Measurements from ENCODE around the gene GRAMD2B. TPM values are rescaled to one million over a fixed set of nuclear protein-coding genes. Genes with fewer than 3 reads are reported as not detected.

Gene GRAMD2B
- total RNA-seq, 6 experiments from 2014 or later: 69.2 to 154 (median 80.5) TPM

DNA sequence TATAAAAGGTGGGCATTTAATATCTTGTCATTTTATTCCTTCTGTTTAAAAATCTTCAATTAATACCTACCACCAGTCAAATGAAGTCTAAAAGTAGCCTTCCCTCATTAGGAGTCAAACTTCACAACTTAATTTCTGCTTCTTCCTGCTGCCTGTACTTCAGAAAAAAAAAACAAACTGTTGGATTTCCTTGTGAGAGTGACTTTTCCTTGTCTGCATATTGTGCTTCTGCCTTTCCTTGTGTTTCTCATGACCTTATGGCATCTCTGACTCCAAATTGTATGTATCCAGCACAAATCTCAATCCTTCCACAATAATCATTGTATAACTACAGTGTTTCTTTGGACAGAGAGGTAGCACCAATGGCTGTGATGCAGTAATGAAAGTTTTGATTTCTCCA is 32.1 kb downstream of the GRAMD2B start:
- H3K27ac Mint-ChIP-seq: peak overlapping the region; percentile 69
- no peaks in the 10 kb centered on the region for H3K9me3 Mint-ChIP-seq
- peaks cover 19% of the 10 kb centered on the region; the same call in 1 of the 2 replicates for H3K27me3 Mint-ChIP-seq (ENCODE audit: insufficient read depth)
- peaks cover 84% of the 10 kb centered on the region for H3K36me3 Mint-ChIP-seq (ENCODE audit: low read depth)
- DNase-seq: no peak
- H3K4me3 Mint-ChIP-seq: peak overlapping the region; percentile 21; the same call in 1 of the 2 replicates
- peaks cover 85% of the 10 kb centered on the region for H3K4me1 Mint-ChIP-seq (ENCODE audit: low read depth)
- TF ChIP-seq CTCF (IDR thresholded peaks at IDR 0.05): no peak

GRCh38 chr5:126455728-126456127 is 32.5 kb downstream of the GRAMD2B start:
- peaks cover 84% of the 10 kb centered on the region for H3K36me3 Mint-ChIP-seq (ENCODE audit: low read depth)
- H3K27ac Mint-ChIP-seq: peak overlapping the region; percentile 62
- no peak overlapping the region for H3K4me3 Mint-ChIP-seq

GRCh38 chr5:126456217-126456820 is 33.1 kb downstream of the GRAMD2B start:
- peak overlapping the region; percentile 71 for H3K27ac Mint-ChIP-seq
- H3K9me3 Mint-ChIP-seq: no peaks in the 10 kb centered on the region
- H3K4me1 Mint-ChIP-seq (ENCODE audit: low read depth): peaks cover 85% of the 10 kb centered on the region
- peaks cover 17% of the 10 kb centered on the region; the same call in 1 of the 2 replicates for H3K27me3 Mint-ChIP-seq (ENCODE audit: insufficient read depth)
- TF ChIP-seq CTCF (IDR thresholded peaks at IDR 0.05): no peak
- no peak for DNase-seq
- H3K4me3 Mint-ChIP-seq: no peak overlapping the region
- peaks cover 84% of the 10 kb centered on the region for H3K36me3 Mint-ChIP-seq (ENCODE audit: low read depth)

More at GRCh38 chr5:126455728-126456127, 32.5 kb downstream of the GRAMD2B start:
- Mint-ChIP-seq H3K27me3 (ENCODE audit: insufficient read depth) (peaks cover 19% of the 10 kb centered on the region; the same call in 1 of the 2 replicates), H3K4me1 (ENCODE audit: low read depth) (peaks cover 85% of the 10 kb centered on the region), H3K9me3 (no peaks in the 10 kb centered on the region)
- DNase-seq: no peak
- peak; percentile 15; the same call in 1 of the 2 replicates for TF ChIP-seq CTCF (IDR thresholded peaks at IDR 0.05)

DNA sequence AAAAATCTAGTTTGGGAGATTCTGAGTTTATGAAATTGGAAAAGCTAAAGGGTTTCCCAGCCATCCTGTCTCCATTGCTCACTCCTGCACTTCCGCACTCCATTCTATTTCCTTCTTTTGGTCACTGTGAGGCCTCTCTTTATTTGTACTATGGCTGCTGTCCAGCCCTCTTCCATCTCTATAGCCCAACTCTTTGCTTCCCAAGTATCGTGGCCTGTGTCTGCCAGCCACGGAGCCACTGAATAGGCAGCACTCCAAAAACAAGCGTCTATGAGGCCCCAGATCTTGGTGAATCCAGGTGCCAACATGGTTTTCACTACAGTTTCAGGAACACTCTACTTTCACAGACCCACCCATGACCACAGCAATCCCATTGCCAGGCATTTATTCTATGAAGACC is 37.2 kb downstream of the GRAMD2B start:
- Mint-ChIP-seq H3K4me3 (no peak overlapping the region; the same call in 1 of the 2 replicates), H3K4me1 (ENCODE audit: low read depth) (peaks cover 80% of the 10 kb centered on the region), H3K27me3 (ENCODE audit: insufficient read depth) (peaks cover 13% of the 10 kb centered on the region), H3K36me3 (ENCODE audit: low read depth) (peaks cover 82% of the 10 kb centered on the region), H3K9me3 (no peaks in the 10 kb centered on the region), H3K27ac (peak overlapping the region; percentile 20; the same call in 1 of the 2 replicates)
- TF ChIP-seq CTCF (IDR thresholded peaks at IDR 0.05): no peak
- no peak for DNase-seq

DNA sequence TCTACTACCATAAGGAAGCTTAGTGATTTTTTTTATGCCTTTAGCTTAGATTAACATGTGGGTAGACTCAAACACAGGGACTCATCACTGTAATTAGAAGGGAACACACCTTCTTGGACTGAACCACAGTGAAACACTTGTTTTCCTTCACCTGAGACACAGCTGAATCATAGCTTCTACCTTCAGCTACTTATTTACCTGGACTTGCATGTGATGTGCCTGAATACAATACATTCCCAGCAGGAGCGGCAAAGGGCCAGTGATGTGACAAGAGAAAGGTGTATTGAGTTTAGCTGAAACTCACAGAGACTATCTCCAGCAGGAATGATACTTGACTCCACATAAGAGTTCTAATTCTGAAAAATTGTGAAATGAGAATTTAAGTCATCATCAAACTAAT is 37.8 kb downstream of the GRAMD2B start:
- Mint-ChIP-seq H3K27me3 (ENCODE audit: insufficient read depth) (peaks cover 13% of the 10 kb centered on the region), H3K4me3 (no peak overlapping the region), H3K36me3 (ENCODE audit: low read depth) (peaks cover 83% of the 10 kb centered on the region), H3K4me1 (ENCODE audit: low read depth) (peaks cover 75% of the 10 kb centered on the region), H3K9me3 (no peaks in the 10 kb centered on the region), H3K27ac (peak overlapping the region; percentile 46)
- no peak for DNase-seq
- no peak for TF ChIP-seq CTCF (IDR thresholded peaks at IDR 0.05)
